ENCODE data around the gene GFY.
"Not testable (repeated sequence)": the region's sequence is repeated elsewhere in the genome, so short reads cannot be mapped to it uniquely, and the experiment has no call there.

The GFY gene

DNA sequence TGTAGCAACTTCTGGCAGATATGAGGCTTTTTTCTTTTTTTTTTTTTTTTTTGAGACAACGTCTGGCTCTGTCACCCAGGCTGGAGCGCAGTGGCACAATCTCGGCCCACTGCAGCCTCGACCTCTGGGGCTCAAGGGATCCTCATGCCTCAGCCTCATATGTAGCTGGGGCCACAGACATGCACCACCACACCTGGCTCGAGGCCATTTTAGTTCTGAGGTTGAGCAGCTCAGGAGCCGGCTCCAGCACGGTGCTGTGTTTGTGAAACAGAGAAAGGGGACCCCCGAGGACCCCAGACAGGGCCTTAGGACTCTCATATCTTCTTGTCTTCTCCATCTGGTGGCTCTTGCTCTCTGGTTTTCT, 45.4 kb downstream of the GFY start:
- no peak for ATAC-seq

DNA sequence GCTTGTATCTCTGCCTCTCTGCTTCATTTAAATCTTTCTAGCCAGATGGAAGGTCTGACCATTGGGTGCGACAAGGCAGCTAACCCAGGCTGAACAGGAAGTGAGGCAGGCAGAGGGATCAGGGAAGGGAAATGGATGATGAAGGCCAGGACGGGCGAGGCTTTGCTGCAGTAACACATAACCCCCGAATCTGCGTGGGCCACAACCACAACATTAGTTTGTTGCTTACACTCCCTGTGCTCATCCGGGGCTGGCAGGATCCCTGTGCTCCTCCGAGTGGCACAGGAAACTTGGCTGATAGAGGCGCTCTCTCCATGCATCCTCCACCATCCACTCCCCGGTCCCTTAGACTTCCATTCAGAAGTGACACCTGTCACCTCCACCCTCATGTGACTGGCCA, 47.7 kb downstream of the GFY start:
- ATAC-seq = no peak

DNA sequence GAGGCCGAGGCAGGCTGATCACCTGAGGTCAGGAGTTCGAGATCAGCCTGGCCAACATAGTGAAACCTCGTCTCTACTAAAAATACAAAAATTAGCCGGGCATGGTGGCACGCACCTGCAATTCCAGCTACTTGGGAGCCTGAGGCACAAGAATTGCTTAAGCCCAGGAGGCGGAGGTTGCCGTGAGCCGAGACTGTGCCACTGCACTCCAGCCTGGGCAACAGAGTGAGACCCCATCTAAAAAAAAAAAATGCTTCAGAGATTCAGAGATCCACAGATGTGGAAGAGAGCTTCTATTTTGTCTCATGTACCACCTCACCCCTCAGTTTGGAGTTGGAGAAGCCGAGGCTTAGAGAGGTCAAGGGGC, 48.3 kb downstream of the GFY start:
- ATAC-seq = not testable (repeated sequence)

DNA sequence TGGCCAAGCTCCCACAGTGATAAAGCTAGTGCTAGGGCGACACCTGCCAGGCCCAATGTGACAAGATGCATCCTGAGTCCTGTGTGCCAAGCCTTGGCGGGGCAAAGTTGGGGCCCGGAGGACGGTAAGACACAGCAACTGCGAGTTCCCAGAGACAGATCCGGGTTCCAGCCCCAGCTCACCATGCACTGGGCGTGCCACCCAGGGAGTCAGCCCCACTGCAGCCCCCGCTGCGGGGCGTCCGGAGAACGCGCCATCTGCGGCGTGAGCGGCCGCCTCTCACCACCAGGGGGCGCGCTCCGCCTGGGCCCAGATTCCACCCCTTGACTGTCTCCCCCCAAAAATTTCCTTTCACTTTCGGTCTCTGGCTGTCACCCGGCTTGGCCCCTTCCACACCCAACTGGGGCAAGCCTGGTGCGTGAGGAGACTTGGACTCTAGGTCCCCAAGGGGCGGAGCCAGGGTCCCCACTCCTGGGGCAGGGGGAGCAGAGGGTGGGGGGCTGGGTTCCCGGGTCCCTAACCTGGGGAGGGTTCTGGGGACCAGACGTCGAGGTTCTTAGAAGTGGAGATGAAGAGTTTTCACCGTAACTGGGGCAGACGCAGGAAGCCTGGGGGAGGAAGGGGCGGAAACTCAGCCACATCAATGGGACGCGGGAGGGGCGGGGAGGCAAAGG, 48.8 kb downstream of the GFY start, which contains the start of gene FLT3LG:
TSS of gene FLT3LG (plus strand) at position 348 of the 674 bp plus-strand sequence. CDS start 425 bp downstream, outside the sequence.
- ATAC-seq = peak; percentile 76 to 77

DNA sequence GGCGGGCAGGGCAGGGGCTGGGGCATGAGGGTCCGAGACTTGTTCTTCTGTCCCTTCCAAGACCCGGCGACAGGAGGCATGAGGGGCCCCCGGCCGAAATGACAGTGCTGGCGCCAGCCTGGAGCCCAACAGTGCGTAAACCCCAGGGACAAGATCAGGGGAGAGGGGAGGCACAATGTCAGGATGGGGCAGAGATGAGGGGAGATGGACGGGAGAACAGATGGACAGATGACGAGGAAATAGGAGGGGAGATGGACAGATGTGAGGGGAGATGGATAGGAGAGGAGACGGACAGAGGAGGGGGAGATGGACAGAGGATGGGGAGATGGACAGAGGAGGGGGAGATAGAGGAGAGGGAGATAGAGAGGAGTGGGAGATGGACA, 49.3 kb downstream of the GFY start:
- ATAC-seq = no peak

DNA sequence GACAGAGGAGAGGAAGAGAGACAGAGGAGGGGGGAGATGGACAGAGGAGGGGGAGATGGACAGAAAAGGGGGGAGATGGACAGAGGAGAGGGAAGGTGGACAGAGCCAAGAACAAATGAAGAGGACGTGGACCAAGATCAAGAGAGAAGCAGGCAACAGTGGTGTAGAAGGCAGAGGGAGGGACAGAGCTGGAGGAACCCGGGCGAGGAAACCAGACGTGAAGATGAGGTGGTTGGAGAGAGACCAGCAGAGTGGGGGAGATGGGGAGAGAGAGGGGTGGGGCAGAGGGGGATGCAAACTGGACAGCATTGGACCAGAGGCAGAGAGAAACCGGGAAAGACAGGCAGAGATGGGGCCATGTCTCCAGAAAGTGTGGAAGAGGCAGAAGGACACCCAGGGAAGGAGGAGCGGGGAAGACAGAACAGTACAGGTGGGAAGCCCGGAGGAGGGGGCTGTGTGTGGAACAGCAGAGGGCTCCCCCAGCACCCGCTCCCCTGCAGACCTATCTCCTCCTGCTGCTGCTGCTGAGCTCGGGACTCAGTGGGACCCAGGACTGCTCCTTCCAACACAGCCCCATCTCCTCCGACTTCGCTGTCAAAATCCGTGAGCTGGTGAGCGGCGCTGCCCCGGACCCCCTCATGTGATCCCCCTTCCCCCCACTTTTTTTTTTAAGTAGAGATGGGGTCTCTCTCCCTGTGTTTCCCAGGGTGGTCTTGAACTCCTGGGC, 50.2 kb downstream of the GFY start:
- no peak for ATAC-seq

DNA sequence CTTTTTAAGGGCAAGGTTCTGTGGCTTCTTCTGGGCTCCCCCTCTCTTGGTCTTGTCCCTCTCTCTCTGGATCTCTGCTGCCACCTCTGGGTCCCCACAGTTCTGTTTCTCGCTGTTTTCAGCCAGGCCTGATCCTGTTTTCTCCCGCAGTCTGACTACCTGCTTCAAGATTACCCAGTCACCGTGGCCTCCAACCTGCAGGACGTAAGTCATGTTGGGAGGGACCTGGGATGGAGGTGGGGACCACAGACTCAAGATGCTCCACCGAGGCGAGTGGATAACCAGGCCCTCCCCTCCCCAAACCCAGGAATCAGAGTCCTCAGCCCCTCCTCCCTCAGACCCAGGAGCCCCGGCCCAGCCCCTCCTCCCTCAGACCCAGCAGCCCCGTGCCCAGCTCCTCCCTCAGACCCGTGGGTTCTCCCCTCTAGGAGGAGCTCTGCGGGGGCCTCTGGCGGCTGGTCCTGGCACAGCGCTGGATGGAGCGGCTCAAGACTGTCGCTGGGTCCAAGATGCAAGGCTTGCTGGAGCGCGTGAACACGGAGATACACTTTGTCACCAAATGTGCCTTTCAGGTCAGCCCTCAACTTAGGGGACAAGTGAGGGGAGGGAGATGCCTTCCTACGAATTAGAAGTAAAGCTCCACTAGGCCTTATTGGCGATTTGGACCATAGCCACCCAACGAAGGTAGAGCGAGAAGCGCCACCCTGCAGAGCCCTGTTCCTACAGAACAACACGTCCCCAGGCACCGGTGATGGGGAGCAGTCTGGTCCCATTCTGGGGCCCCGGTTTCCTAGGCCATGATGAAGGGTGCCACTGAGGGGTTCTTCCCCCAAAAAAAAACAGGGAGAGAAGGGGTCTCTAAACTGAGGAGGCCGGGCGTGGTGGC, 51.0 kb downstream of the GFY start:
- peak; percentile 56 to 57 for ATAC-seq
